Measurements from ENCODE around the gene TMX1. TPM values are rescaled to one million over a fixed set of nuclear protein-coding genes. Genes with fewer than 3 reads are reported as not detected.

The TMX1 gene
- total and polyA plus RNA-seq, 10 of the 15 experiments (the other 5 are each of a cell fraction or from before 2014, with no cell fraction given), result 29.1 to 152 (median 52.0) TPM

GRCh38 chr14:51239813-51240803 is at the start of gene TMX1 (continued):
- TF ChIP-seq, protein P1, sequence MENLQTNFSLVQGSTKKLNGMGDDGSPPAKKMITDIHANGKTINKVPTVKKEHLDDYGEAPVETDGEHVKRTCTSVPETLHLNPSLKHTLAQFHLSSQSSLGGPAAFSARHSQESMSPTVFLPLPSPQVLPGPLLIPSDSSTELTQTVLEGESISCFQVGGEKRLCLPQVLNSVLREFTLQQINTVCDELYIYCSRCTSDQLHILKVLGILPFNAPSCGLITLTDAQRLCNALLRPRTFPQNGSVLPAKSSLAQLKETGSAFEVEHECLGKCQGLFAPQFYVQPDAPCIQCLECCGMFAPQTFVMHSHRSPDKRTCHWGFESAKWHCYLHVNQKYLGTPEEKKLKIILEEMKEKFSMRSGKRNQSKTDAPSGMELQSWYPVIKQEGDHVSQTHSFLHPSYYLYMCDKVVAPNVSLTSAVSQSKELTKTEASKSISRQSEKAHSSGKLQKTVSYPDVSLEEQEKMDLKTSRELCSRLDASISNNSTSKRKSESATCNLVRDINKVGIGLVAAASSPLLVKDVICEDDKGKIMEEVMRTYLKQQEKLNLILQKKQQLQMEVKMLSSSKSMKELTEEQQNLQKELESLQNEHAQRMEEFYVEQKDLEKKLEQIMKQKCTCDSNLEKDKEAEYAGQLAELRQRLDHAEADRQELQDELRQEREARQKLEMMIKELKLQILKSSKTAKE (IDR thresholded peaks at IDR 0.05; ENCODE audit: low read depth, poor library complexity, severe bottlenecking), result no peak
- TF ChIP-seq POLR2AphosphoS2 (IDR thresholded peaks at IDR 0.05; ENCODE audit: low read depth, low read length) (0 out of 2 replicates have a peak, but pooled peaks have one; percentile 71), SMAD1 (IDR thresholded peaks at IDR 0.05; ENCODE audit: low read depth, partially characterized antibody) (no peak), NBN (IDR thresholded peaks at IDR 0.05) (peak; percentile 39; the same call in 1 of the 2 replicates), SPI1 (IDR thresholded peaks at IDR 0.05; ENCODE audit: borderline replicate concordance, insufficient read depth, low read depth, low read length) (peak; percentile 88), HDAC2 (IDR thresholded peaks at IDR 0.05) (0 out of 2 replicates have a peak, but pooled peaks have one; percentile 47), NR2C1 (IDR thresholded peaks at IDR 0.05) (no peak), CBFB (IDR thresholded peaks at IDR 0.05; ENCODE audit: low read depth) (peak; percentile 84), CBX3 (IDR thresholded peaks at IDR 0.05; ENCODE audit: borderline replicate concordance, low read depth) (no peak), MTA3 (IDR thresholded peaks at IDR 0.05; ENCODE audit: borderline replicate concordance, low read length) (no peak), STAT3 (IDR thresholded peaks at IDR 0.05; ENCODE audit: low read depth, low read length) (no peak), BHLHE40 (IDR thresholded peaks at IDR 0.05; ENCODE audit: borderline replicate concordance in 1 of 2, low read depth in 2 of 2, low read length in 1 of 2) (peak in 1 of 2 experiments; percentile 69; a peak in 1 of 4 replicates), GATAD2B (conservative IDR thresholded peaks at IDR 0.05; ENCODE audit: low read depth) (peak; percentile 93), POLR2A (IDR thresholded peaks at IDR 0.05; ENCODE audit: low read depth, low read length) (peak; percentile 99), ASH2L (IDR thresholded peaks at IDR 0.05; ENCODE audit: borderline replicate concordance, low read depth) (peak; percentile 81; the same call in 1 of the 2 replicates), HDAC6 (IDR thresholded peaks at IDR 0.05; ENCODE audit: unreplicated experiment) (no peak), MYC (IDR thresholded peaks at IDR 0.05; ENCODE audit: insufficient read depth, insufficient read length, insufficient replicate concordance, low read length, severe bottlenecking) (no peak), REST (IDR thresholded peaks at IDR 0.05; ENCODE audit: low read depth, low read length) (0 out of 2 replicates have a peak, but pooled peaks have one; percentile 14), NFXL1 (IDR thresholded peaks at IDR 0.05; ENCODE audit: borderline replicate concordance) (no peak)
- TF ChIP-seq, protein P2, sequence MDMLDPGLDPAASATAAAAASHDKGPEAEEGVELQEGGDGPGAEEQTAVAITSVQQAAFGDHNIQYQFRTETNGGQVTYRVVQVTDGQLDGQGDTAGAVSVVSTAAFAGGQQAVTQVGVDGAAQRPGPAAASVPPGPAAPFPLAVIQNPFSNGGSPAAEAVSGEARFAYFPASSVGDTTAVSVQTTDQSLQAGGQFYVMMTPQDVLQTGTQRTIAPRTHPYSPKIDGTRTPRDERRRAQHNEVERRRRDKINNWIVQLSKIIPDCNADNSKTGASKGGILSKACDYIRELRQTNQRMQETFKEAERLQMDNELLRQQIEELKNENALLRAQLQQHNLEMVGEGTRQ (IDR thresholded peaks at IDR 0.05; ENCODE audit: borderline replicate concordance, low read depth, low read length), result no peak
- TF ChIP-seq, protein P3, sequence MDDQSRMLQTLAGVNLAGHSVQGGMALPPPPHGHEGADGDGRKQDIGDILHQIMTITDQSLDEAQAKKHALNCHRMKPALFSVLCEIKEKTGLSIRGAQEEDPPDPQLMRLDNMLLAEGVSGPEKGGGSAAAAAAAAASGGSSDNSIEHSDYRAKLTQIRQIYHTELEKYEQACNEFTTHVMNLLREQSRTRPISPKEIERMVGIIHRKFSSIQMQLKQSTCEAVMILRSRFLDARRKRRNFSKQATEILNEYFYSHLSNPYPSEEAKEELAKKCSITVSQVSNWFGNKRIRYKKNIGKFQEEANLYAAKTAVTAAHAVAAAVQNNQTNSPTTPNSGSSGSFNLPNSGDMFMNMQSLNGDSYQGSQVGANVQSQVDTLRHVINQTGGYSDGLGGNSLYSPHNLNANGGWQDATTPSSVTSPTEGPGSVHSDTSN (IDR thresholded peaks at IDR 0.05; ENCODE audit: insufficient replicate concordance, low read depth, low read length), result peak; percentile 4
